Loucy (cell line): ENCODE results near the gene ALK.

Source experiments
- CTCF ChIP-seq: fragments of 200-600 bp; sonication (generic); conservative IDR thresholded peaks from 2 replicates; pipeline ENCODE4 v1.5.1; 2014; ENCODE audit warnings: mild to moderate bottlenecking, antibody characterized with exemption, low read length
- EZH2phosphoT487 ChIP-seq: fragments of 200-600 bp; IDR thresholded peaks from 2 replicates; pipeline ENCODE4 v1.6.1; 2018; ENCODE audit warnings: antibody characterized with exemption, mild to moderate bottlenecking, moderate library complexity, borderline replicate concordance

- TF ChIP-seq EZH2phosphoT487 (no peak), CTCF (no peak)
Observed at GRCh38 chr2:29660201-29660600, 261.2 kb downstream of the ALK start.
